ENCODE results near the gene DTX4.

DNA sequence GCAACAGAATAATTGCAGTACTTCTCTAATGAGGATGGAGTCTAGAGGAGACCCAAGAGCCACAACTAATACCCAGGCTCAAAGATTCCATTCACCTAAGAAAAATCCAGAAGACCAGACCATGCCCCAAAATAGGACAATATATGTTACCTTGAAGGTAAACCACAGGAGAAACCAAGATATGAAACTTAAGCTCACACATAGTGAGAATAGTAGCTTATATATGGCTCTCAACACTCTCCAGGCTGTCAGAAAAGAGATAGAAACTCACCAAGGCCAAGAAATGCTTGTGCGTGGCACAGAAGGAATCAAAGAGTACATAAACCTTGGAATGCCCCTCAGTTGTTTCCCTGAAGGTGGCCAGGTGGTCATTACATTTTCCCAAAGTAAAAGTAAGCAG, 20.2 kb upstream of the DTX4 start:
- TF ChIP-seq, protein P1, sequence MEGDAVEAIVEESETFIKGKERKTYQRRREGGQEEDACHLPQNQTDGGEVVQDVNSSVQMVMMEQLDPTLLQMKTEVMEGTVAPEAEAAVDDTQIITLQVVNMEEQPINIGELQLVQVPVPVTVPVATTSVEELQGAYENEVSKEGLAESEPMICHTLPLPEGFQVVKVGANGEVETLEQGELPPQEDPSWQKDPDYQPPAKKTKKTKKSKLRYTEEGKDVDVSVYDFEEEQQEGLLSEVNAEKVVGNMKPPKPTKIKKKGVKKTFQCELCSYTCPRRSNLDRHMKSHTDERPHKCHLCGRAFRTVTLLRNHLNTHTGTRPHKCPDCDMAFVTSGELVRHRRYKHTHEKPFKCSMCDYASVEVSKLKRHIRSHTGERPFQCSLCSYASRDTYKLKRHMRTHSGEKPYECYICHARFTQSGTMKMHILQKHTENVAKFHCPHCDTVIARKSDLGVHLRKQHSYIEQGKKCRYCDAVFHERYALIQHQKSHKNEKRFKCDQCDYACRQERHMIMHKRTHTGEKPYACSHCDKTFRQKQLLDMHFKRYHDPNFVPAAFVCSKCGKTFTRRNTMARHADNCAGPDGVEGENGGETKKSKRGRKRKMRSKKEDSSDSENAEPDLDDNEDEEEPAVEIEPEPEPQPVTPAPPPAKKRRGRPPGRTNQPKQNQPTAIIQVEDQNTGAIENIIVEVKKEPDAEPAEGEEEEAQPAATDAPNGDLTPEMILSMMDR (IDR thresholded peaks at IDR 0.05): no peak
- no peak for TF ChIP-seq EP300 (IDR thresholded peaks at IDR 0.05)
- no peak for TF ChIP-seq POLR2A (IDR thresholded peaks at IDR 0.05; ENCODE audit: low read depth)

All from esophagus muscularis mucosa (tissue), 4 donors.